RWPE1 (cell line): ENCODE results near the gene SF3B2.
"Not testable (repeated sequence)": the region's sequence is repeated elsewhere in the genome, so short reads cannot be mapped to it uniquely, and the experiment has no call there.

Experiments
- CTCF ChIA-PET: fragments of 350-600 bp; sonication (Branson Sonifier 250); formaldehyde crosslinking; extraction: SDS; loops from one replicate; lab custom pipeline; 2021; lab: Yijun Ruan, JAX
- POLR2A ChIA-PET: fragments of 400-600 bp; formaldehyde crosslinking; extraction: SDS; loops from one replicate; lab custom pipeline; 2020; ENCODE audit warnings: antibody characterized with exemption; ENCODE audit not compliant: low non-redundant PET; lab: Yijun Ruan, JAX
- DNase-seq: peaks from one replicate; pipeline ENCODE4 v3.0.0; 2012; ENCODE audit warnings: low spot score
- H3K27ac ChIP-seq: fragments of 450-650 bp; 2 replicates; pipeline ENCODE4 v1.5.1; 2017
- CTCF ChIP-seq: fragments of 450-650 bp; conservative IDR thresholded peaks from 2 replicates; pipeline ENCODE4 v1.5.1; 2017; ENCODE audit warnings: low read depth, mild to moderate bottlenecking

SF3B2 gene

DNA sequence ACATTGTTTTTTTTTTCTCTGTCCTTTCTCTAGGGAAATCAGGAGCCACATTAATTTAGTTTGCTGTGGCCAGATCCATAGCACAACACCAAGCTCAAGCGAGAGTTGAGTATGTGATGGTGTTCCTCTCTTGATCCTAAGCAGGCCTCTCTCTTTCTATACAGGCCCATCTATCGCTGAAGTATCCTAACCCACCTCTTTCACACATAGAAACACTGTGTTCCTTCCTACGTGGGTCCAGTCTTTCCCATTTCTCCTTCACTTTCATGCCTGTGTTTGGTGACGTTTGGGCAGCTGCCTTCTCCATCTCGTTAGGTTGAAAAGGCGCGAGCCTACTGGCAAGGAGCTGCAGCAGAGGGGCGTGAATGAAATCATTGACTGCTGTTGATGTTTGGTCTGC, 20.4 kb downstream of the SF3B2 start:
- DNase-seq, result no peak
- no peak overlapping the region for H3K27ac ChIP-seq
- ChIA-PET POLR2A (no interaction called here), CTCF (no interaction called here)
- no peak for TF ChIP-seq CTCF

DNA sequence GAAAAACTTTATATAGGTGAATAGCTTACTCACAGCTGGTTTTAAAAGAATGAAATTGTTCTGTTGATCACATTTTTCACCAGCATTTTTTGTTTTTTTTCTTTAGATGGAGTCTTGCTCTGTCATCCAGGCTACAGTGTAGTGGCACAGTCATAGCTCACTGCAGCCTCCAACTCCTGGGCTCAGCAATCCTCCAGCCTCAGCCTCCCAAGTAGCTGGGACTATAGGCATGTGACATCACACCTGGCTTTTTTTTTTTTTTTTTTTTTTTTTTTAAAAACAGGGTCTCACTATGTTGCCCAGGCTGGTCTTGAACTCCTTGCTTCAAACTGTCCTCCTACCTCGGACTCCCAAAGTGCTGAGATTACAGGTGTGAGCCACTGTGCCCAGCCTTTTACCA, 21.5 kb downstream of the SF3B2 start:
- ChIA-PET CTCF (no interaction called here), POLR2A (no interaction called here)
- no peak for TF ChIP-seq CTCF
- DNase-seq, result no peak
- H3K27ac ChIP-seq, result no peak overlapping the region

DNA sequence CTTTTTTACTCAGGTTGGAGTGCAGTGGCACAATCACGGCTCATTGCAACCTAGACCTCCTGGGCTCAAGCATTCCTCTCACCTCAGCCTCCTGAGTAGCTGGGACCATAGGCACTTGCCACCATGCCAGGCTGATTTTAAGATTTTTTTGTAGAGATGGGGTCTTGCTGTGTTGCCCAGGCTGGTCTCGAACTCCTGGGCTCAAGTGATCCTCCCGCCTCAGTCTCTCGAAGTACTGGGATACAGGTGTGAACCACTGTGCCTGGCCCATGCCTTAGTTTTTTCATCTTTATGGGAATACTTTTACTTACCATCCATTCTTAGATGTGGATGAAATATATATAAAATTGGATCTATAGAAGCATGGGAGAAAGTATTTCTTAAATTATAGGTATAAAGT, 23.1 kb downstream of the SF3B2 start:
- H3K27ac ChIP-seq, result no peak overlapping the region
- TF ChIP-seq CTCF, result no peak
- CTCF ChIA-PET, result interaction anchor here (0.6 kb wide), 2 partner anchors 55 to 86 kb away, joined by 3 to 6 read pairs; no protein-coding TSS in a partner anchor
- POLR2A ChIA-PET, result interaction anchor here (0.7 kb wide), 1 partner anchor 177 kb away, joined by 8 read pairs; no protein-coding TSS in a partner anchor
- no peak for DNase-seq

DNA sequence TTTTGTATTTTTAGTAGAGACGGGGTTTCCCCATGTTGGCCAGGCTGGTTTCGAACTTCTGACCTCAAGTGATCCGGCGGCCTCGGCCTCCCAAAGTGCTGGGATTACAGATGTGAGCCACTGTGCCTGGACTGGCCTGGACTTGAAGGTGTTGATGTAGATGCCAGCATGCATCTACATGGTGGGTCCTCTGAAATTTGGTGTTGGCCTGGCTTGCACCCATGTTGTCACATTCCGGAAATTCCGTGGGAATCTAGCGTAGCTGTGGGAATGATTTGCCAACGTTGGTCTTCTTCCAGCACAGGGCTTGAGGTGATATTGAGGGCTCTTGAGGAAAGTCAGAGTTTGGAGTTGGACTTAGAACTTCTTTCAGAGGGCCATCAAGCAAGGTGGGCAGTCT, 24.4 kb downstream of the SF3B2 start:
- POLR2A ChIA-PET, result interaction anchor here (0.6 kb wide), 1 partner anchor 20 kb away, joined by 7 read pairs; no protein-coding TSS in a partner anchor
- TF ChIP-seq CTCF, result no peak
- CTCF ChIA-PET, result interaction anchor here (0.7 to 0.8 kb wide), 4 partner anchors 9 to 31 kb away, joined by 3 to 6 read pairs (median 3); partner anchors contain the start of gene SF3B2
- peak overlapping the region; percentile 39 for H3K27ac ChIP-seq
- DNase-seq, result no peak

- POLR2A ChIA-PET, result no interaction called here
- TF ChIP-seq CTCF, result no peak
- no peak overlapping the region; the same call in 1 of the 2 replicates for H3K27ac ChIP-seq
- CTCF ChIA-PET, result interaction anchor here (1.2 kb wide), 1 partner anchor 10 kb away, joined by 3 read pairs; no protein-coding TSS in a partner anchor
- DNase-seq, result no peak
These were observed 25.8 kb downstream of the SF3B2 start for GRCh38 chr11:66077927-66078326.

- POLR2A ChIA-PET, DNase-seq: not testable (repeated sequence)
- CTCF ChIA-PET, result interaction anchor here (0.6 to 1.2 kb wide), 3 partner anchors 9 to 155 kb away, joined by 3 to 5 read pairs (median 4); no protein-coding TSS in a partner anchor
- H3K27ac ChIP-seq, result peak overlapping the region; percentile 36
These were observed 26.8 kb downstream of the SF3B2 start for GRCh38 chr11:66078949-66079348.

DNA sequence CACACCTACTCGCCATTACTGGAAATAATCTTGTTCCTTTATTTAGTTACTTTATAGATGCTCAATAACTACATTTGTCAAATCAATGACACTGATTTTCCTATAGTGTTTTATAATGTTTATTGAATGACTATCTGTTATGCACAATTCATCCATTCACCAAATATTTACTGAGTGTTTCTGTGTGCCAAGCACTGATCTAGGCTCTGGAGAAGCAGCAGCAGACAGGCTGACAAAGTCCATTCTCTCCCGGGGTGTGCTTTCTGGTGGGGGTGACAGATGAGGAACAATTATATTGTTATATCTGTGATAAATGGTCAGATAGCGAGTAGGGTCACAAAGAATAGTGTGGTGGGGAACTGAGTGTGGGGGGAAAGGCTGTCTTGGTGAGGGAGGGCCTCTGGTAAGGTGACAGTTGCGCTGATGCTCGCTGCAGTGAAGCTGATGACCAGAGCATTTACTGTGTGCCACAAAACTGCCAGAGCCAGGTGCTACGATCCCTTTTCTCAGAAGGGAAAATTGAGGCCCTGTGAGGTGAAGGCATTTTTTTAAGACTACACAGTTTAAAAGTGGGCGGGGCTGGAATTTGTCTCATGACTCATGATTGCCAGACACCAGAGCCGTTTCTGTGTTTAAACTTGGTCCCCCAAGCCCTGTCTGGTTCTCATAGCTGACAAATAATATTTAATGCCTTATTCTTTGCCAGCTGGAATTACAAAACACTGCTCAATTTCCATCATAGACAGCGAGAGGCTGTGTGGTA, 28.1 kb downstream of the SF3B2 start:
- CTCF ChIA-PET, result no interaction called here
- POLR2A ChIA-PET, result interaction anchor here (0.6 kb wide), 1 partner anchor 28 kb away, joined by 3 read pairs; no protein-coding TSS in a partner anchor
- TF ChIP-seq CTCF, result no peak
- peak overlapping the region; percentile 84 for H3K27ac ChIP-seq
- peak; percentile 69 for DNase-seq
